ENCODE data around the gene ACVR2A.

DNA sequence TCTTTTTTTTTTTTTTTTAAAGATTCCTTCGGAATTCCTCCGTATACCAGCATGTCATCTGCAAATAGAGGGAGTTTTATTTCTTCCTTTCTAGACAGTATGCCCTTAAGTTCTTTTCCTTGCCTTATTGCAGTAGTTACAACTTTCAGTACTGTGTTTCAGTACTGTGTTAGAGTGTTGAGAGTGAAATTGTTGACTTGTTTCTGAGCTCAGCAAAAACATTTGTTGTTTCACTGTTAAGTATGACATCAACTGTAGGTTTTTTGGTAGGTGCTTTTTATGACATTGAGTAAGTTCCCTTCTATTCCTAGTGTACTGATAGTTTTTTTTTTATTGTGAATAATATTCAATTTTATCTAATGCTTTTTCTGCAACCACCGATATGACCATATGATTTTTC lies 43.9 kb downstream of the ACVR2A start:
- TF ChIP-seq, protein P1, sequence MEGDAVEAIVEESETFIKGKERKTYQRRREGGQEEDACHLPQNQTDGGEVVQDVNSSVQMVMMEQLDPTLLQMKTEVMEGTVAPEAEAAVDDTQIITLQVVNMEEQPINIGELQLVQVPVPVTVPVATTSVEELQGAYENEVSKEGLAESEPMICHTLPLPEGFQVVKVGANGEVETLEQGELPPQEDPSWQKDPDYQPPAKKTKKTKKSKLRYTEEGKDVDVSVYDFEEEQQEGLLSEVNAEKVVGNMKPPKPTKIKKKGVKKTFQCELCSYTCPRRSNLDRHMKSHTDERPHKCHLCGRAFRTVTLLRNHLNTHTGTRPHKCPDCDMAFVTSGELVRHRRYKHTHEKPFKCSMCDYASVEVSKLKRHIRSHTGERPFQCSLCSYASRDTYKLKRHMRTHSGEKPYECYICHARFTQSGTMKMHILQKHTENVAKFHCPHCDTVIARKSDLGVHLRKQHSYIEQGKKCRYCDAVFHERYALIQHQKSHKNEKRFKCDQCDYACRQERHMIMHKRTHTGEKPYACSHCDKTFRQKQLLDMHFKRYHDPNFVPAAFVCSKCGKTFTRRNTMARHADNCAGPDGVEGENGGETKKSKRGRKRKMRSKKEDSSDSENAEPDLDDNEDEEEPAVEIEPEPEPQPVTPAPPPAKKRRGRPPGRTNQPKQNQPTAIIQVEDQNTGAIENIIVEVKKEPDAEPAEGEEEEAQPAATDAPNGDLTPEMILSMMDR (optimal IDR thresholded peaks at IDR 0.05 in 1 of 3, IDR thresholded peaks at IDR 0.05 in 1 of 3, conservative IDR thresholded peaks at IDR 0.05 in 1 of 3; ENCODE audit: extremely low read depth in 1 of 3, insufficient read depth in 2 of 3, low read length in 3 of 3) = no peak
- TF ChIP-seq EZH2 (IDR thresholded peaks at IDR 0.05; ENCODE audit: low read length) = no peak
